ENCODE measurements around the gene ERC2.

The ERC2 gene

DNA sequence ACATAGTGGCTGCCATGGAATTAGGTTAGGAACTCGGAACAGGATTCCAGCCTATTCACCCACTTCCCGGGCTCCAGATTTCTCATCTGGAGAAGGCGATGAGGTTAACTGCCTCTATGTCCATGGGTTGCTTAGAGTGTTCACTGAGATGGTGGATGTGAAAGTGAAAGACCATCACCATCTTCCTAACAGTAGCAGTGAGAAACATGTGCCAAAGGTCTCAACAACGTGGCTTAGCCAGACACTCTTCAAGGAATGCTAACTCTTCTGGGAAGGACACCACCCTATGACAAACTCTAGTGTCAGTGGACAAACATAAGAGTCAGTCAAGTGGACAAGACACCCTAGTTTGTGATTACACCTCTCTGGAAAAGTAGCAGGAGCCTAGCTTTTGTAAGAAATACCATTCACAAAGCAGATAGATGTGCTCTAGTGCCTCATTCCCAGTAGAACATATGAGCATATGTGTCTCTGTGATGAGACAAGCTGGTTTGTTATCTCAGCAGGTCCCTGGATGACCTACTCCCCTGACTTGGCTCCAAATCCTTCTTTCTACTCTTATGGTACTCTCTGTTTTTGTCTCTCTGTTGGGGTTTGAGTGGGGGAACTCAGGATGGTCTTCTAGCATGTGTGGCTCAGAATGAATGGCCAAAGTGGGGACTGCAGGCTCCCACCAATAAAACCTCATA lies 770.9 kb downstream of the ERC2 start:
- no peak for DNase-seq

DNA sequence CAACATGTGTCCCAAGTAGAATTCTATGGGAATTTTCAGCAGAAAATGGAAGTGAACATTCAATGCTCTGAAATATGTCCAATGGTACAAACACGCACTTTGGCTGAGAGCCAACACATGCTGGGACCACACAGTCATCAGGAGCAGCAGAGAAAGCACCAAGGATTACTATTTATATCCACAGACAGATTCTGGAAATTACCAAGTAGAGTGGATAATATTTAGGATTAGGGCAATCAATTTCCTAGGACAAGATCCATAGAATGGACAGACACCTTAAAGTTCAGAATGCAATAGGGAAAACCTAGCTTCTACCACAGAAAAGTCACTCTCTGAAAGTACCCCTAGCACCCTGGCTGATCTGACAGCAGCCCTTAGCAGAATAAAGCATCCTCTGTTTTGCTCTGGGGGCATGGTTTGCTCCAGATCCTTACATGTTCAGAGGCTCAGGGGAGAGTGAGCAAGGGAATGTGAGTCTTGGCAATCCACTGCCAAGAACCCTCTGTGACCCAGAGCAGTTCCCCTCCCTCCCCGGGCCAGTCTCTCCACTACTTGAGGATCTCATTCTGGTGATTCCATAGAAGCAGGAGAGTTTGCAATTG lies 775.2 kb downstream of the ERC2 start:
- DNase-seq, result peak; percentile 74

DNA sequence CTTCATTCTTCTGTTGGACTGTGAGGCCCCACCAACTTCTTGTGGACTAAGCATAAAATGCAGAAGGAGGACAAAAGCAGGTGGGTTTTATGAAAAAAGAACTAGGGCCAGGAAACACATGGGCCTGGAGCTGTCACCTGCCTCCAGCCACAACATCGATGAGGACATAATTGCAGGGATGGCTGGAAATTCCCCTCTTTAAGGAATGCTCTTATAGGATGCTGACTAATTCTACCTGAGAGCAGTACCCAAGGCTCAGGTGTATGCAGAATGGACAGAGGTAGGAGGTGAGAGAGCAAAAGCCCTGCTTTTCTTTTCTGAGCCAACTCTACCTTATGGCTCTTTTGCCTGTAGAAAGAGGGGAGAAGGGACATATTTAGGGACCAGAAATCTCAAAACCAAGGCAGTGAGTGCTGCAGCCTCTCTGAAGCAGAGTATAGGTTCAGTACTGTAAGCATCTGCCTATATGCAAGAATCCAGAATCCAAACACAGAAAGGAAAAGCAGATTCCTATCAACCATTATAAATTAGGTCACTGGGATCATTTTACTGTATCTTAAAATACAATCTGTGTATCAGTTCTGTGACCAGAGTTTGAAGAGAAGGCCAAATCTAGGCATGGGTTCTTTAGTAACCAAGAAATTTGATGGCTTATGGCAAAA lies 775.8 kb downstream of the ERC2 start:
- DNase-seq, result no peak

DNA sequence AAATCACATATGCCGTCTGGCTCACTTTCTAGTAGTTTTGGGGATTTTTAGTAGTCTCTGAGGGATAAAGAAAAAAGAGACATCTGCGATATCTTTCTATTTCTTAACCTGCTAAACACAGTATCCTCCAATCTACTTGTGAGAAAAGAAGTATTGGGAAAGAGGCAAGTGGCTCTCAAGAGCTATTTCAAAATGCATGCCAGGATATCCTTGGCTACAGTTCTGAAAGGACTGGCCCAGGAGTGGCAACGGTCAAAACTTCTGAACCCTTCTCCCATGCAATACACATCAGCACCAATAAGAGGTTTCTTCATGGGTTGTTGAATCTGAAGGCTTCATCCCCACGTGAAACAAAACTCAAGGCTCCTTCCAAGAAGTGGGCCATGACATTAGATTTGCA lies 777.1 kb downstream of the ERC2 start:
- DNase-seq, result no peak

DNA sequence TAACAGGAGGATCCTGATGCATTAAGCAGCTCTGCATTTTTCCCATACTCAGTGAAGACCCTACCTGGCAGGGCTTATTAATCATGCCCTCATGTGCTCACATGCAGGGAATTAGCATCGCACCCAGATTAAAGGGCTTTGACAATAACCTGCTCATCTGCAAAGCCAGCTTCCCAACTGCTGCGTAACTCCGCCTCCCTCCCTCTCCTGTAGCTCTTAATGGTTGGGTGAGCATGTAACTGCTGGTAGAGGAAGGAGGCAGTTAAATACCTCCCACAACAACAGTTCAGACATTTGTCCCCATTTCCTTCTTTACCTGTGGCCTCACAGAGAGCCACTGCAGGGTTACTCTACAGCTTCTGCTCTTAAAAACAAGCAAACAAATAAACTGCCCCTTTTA lies 777.5 kb downstream of the ERC2 start:
- DNase-seq, result no peak

DNA sequence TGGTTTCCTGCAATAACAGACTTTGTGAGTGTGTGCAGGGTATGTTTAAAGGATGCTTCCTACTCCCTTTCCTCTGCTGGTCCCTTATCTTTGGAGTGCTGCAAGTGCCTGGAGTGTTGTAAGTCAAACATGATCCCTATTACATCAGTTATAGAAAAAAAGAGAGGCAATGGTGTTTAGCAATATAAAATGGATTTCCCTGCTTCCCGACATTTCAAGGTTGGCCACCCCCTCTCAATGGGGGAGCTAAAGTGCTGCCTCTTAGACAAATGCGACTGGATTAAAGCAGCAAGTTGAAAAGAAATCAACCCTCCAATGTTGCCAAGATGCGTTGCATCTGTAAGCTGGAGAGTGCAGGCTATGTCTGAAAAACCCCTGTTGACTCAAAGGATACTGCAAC lies 778.1 kb downstream of the ERC2 start:
- DNase-seq, result no peak

DNA sequence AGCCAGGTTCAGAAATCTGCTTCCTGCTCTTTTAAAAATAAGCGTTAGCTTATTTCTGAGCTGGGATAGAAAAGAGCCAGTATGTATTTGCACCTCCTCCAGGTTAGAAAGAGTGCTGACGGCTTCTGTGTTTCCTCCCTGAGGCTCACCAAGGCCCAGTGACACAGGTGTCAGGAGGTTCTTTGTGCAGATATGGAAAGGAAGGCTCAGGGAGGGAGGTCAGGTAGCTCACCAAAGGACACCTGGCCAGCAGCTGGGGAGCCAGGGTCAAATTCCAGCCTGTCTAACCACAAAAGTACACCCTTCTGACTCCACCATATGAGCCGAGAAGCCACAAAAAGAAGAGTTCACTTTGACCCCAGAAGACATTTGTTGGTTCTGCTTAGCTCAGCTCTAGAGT lies 780.1 kb downstream of the ERC2 start:
- no peak for DNase-seq

DNA sequence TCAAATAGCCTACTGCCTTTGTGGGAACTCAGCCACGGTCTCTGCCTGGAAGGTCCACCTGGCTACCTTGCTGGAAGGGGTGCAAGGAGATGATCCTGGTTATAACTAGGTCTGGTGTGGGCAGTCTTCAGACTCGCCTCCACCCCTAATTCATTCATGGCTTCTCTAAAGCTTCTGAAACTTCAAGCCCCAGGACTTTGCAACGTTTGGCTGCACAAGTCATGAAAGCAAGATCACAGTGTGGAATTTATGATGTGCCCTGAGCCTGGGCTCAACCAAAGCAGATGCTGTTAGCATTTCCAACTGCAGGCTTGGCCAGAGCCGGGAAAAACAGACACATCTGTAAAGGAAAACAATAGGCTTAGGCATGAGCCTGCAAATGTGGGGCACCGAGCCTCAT lies 780.7 kb downstream of the ERC2 start:
- DNase-seq, result no peak

DNA sequence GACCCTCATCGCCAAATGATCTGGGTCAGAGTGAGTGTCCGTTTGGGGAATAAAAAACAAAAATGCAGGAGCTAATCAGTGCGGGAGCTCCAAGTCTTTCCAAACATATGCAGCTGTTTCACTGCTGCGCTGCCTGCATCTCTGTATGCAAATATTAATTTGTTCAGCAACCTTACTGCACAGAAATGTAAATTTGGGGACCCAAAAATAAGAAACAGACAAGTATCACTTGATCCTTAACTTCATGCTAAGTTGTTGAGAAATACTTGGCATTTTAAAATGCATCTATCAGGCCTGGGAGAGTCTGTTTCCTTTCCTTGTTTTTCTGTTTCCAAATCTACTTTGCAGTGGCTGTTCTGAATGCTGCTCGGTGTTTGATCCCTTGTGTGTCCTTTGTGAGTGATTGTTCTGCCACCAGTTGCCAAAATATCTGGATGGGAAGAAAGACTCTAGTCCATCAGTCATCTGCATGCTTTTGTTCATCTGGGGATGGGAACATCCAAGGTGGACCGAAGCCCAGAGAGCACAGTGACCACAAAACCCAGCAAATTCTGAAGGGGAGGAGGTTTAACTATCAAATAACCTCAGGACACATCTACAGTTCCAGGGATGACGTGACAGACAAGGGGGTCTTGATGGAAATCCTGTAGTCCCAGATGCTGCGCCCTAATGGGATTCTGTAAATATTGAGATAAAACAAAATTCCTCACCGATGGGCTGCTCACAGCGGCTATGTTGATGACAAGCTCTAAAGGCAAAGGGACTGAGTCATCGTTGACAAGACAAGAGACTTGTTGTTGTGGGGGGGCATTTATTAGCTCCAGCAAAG lies 781.6 kb downstream of the ERC2 start:
- DNase-seq, result peak; percentile 59

DNA sequence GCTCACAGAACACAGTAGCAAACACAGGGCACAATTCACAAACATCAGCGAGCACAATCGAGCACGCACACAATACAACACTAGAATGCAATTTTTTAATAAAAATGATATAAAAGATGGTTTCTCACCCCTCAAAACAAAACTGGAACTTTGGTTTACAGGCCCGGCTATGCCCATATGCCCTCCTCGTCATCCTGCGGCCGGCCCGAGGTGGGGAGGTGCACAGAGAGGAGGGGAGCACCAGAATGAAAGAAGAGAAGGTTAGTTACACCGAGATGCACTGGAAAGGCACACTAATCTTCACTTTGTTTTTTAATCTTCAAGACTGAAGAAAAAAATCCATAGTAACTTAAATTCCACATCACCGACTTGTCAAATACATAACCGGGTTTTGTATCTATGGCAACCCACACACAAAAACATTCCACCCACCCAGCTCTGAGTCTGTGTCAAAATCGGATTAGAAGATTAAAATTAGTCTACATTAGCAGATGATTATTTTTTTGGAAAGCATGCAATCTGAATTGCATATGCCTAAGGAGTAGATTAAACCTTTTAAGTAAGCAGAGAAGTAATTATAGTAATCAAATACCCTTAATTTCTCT lies 784.5 kb downstream of the ERC2 start:
- DNase-seq, result peak; percentile 23

DNA sequence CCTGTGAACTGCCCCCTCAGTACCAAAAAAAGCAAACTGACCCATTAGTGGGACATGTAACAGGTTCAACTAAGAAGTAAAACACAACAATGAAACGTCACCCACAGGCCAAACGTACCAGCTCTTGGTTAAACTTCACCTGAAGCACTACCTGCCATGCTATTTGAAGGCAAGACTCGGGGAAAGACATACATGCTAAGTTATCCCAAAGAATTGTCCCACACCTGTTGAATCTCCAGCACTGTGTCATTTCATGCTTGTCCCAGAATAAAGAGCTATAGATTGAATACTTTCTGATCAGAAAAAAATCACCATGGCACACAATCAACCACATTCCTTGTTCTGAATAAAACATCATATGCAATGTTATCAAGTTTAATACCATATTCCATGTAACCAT lies 785.8 kb downstream of the ERC2 start:
- DNase-seq, result no peak

DNA sequence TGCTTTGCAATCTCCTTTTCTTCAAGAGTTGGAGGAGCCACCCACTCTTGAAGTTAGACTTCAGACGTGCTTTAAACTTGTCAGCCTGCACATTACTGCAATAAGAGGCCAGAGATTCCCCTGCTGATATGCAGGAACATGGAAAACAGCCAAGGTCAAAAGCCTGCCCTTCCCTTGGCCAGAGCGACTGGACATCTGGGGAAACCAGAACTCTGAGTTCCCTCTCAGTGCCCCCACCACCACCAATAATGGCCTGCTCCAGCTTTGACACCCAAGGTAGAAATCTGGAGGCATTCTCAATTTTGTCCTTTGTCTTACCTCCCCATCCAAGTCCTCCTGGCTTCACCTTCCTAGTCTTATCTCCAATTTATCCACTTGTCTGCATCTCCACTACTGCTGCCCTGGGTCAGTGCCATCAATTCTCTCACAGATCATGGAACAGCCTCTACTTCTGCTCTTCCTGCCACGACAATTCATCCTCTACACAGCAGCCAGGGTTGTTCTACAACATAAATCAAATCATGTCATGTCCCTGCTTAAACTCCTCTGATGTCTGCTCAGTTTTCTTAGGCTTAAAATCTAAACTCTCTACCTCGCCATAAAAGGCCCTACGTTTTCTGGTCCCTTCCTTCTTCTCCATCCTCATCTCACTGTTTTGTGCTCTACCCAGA lies 789.6 kb downstream of the ERC2 start:
- DNase-seq, result no peak

DNA sequence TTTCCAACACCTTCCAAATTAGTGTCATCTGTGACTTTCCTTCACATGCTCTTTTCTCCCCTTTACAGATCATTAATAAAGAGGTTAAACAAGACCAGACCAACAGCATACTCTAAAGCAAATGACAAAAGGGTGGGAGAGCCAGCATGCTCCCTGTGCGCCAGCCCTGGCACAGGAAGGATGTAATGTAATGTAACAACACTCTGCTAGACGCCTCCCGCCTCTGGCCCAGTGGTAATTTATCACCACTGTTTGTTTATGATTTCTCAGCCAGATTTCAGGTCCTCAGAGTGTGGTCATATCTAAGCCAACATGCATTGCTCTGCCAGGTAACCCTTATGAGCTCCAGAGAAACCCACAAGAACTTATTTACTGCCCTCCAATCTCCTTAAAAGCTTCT lies 791.6 kb downstream of the ERC2 start:
- no peak for DNase-seq

DNA sequence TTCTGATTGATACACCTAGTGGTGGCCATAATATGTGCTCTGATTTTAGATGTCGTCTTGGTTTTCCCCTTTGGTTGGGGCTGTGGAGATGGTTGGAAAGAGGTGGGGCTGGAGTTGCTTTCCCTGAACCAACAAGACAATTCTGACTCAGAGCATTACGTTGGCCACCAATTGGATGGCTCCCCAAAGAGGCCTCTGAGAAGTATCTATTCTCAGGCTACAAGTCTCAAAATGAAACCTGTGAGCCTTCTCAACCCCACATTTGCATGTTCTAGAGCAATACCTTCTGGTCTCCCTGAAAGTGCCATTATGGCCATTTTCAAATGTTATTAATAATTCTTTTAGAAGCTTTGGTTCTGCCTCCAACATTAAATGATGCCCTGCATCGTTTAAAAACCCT lies 792.8 kb downstream of the ERC2 start:
- DNase-seq, result no peak

DNA sequence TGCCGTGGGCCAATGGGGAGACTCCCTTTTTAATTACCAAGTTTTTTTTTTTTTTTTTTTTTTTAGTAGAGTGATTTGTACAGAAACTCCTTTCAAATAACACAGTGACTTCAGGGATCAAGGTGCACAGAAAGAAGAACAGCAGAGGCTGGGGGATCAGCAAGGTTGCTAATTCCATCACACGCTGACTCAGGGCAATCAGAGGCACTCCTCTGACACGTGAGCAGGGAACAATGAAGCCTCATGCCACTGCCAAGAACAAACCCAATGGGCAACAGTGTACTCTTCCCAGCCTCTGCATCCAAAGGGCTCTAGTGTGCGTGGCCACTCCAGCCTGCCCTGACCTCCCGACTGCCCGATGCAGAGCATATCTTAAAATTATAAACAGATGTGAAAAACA lies 794.5 kb downstream of the ERC2 start:
- DNase-seq, result no peak

DNA sequence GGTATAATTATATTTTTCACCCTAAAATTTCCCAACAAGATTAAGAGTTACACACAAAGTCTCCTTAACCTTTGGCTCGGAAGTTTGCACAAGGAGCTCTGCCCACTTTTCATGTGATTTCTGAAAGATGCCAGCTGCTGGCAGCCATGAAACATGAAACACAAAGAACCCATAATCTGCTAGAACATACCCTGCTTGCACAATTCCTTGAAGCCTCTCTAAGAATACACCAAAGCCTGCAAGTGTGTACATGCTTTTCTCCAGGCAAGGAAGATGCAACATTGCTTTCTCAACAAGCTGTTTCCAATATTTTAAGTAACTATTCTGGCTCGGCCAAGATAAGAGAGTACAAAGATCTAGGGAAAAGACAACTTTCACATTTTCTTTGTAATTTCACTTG lies 799.1 kb downstream of the ERC2 start:
- DNase-seq, result no peak

DNA sequence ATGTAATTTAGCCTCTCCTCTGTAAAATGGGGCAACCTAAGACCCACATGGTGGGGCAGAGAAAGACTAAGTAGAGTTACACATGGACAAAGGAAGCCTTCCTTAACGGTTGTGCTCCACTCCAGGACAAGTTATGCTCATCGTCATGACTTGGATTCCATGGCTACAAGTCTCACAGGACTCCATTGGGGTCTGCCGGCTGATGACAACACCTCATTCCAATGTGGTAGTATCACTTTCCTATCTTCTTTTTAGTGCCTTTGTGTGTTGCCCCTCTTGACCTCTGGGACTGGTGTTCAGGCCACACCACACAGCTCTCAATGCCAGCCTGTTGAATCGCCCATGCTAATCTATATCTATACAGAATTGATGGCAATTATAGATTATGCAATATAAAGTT lies 799.9 kb downstream of the ERC2 start:
- DNase-seq, result peak; percentile 31

DNA sequence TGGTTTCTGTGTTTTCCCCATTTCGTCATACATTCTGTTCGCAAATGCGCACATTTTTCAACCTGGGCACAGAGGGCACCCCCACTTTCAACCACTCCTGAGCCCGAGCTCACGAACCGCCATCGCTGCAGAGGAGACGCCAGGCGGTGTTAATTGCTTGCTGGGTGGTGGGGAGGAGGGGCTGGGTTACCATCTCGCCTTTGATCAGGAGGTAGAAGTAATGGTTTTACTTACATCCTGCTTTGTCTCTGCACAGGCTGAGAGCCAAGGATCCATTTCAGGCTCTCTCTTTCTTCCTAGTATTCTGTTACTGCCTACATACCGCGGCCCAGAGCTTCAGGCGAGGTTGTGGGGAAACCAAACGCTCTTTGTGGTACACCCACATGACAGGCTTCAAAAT lies 803.9 kb downstream of the ERC2 start:
- no peak for DNase-seq

DNA sequence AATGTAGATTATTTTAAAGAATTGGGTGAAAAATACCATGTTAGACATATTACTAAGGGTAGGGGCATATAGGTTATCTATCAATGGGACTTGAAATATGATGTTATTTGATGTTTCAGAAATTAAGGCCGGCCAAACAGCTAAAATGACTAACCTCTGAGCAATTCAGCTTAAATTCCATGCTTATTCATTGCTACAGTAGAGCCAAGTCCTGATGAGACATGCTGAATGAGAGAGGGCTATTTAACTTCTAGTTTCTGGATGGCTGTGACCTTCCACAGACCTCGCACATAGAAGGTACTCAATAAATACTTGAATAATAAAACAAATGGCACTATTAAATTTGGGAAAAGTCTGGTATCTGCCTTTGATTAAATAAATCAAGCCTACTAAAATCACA lies 805.6 kb downstream of the ERC2 start:
- peak; percentile 67 for DNase-seq

DNA sequence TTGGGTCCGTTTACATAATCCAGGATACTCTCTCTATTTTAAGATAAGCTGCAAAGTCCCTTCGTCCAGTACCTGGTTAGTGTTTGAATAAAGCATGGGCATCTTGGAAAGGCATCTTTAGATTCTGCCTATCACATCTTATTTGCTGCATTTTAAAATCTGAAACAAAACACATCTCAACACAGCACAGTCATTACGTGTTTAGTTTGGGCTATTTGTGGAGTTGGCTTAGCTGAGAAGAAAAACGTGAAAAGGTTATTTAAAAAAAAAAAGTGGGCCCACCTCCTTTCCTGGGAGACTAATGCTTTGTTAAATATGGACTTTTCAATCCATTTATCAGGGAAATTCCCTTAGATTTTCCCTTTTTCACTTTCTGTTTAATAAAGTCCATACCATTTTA lies 806.7 kb downstream of the ERC2 start:
- no peak for DNase-seq

DNA sequence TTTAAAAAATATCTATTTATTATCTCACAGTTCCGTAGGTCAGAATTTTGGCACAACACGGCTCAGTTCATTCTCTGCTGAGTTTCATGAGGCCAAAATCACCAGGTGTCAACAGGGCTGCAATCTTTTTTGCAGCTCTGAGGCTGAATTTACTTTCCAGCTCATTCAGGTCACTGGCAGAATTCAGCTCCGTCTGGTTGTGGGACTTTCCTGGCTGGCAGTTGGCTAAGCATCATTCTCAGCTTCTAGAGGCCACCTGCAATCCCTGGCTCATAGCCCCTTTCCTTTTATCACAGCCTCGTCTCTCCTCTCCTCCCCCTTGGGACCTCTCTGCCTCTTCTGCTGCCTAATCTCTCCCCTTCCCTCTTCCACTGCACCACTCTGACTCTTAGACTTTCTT lies 807.1 kb downstream of the ERC2 start:
- no peak for DNase-seq

DNA sequence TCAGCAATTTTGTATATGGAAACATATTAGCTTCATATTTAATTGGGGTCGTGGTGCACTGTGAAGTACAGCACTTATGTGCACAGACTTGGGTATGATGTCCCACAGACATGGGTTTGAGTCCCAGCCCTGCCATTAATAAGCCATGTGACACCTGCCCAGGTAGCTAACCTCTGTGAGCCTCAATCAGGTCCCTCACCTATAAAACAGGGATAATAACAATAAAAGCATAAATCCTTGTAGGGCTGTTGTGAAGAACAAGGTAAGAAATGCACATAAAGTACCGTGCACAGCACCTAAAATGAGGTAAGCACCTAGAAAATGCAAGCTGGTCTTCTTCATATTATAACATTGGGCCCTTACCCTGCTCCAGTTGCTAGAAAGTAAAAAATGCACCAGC lies 807.6 kb downstream of the ERC2 start:
- DNase-seq, result no peak

Measured in fibroblast of skin of abdomen (primary cell).